ENCODE results near the gene NXN.

NXN gene

GRCh38 chr17:979539-980405, at the start of gene NXN:
TSS of gene NXN (minus strand) at chr17:979776.
- DNase-seq: no peak

GRCh38 chr17:1027044-1027443, 47.5 kb upstream of the NXN start:
- DNase-seq: no peak

DNA sequence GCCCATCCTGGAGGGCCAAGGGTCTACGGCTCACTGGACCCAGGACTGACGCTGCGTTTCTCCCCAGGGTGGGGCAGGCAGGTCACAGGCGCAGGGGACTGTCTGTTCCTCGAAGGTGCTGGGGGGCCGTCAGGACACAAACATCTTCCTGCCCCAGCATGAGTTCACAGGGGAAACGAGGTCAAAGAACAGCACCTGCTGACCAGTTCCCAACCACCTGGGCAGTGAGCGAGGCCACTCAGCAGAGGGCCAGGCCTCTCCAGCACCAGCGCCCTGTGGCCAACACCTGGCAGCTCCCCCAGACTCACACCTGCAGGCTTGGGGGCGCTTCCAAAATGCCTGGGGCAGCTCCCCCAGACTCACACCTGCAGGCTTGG, 47.0 kb upstream of the NXN start:
- no peak for DNase-seq

DNA sequence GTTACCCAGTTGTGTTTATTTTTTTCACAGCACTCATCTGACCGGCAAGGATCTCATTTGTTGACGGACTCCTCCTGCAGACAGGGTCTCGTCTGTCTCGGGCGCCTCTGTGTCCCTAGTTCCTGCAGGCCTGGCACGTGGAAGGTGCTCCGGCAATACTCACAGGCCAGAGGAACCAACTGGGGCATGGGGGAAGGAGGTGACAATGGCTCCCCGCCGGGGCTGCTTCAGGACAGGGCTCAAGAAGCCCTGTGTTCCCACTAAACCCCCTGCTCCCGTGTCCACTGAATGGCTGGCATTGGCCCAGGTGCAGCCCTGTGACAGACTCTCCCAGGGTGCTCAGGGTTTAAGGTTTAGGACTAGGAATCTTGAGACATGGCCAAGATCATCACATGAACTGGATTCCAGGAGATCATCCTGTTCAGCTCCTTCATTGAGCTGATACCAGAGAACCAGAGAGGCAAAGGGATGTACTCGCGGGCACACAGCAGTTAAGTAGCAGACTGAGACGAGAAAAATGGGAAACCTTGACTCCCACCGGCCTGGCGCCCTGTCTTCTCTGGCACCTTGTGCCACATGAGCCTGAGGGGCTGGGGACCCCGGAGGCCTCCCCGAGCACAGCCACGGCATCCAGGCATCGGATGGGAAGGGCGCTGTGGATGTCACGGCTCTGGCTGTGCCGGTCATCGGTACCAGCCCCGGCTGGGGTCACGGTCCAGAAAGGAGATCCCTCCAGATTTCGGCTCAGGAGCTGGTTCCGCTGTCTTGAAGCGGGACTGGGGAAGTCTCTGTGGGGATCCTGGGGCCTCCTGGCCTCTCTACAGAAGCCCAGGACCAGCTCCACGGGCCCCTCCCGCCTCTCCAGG, 46.4 kb upstream of the NXN start:
- no peak for DNase-seq

DNA sequence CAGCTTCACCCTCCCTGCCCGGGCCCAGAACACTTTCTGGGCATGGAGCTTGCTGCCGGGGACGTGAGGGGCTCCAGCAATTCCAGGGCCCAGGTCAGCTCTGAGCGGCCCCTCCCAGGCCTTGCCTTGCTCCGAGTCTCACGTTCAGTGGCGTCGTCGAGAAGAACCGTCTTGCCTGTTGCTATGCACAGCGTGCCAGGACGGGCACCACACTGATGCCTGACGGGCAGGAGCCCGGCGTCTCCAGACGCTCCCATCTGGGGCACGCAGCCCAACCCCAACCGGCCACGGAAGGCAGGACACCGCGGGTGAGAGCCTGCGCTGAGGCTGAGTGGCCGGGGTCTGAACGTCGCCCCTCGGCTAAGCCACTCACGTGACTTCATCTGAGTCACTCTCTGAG, 44.5 kb upstream of the NXN start:
- no peak for DNase-seq

- no peak for DNase-seq
These were observed 42.9 kb upstream of the NXN start for GRCh38 chr17:1022278-1023024.

GRCh38 chr17:1021147-1021546, 41.6 kb upstream of the NXN start:
- DNase-seq: no peak

DNA sequence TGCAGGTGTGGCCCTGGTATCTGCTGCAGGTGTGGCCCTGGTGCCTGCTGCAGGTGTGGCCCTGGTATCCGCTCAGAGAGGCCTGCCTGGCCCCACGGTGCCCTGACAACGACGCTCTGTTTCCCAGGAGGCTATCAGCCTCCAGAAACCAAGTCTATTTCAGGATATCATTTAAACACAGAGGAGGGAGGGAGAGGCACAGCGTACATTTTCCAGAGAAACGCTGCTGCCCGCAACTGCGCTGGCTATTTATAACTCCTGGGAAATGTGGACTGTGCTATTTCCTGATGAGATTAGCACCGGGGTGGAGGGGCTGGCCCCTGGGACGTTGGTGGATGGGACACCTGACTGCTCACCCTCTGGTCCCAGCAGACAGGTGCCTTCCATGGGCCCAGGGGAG, 39.9 kb upstream of the NXN start:
- DNase-seq: no peak

DNA sequence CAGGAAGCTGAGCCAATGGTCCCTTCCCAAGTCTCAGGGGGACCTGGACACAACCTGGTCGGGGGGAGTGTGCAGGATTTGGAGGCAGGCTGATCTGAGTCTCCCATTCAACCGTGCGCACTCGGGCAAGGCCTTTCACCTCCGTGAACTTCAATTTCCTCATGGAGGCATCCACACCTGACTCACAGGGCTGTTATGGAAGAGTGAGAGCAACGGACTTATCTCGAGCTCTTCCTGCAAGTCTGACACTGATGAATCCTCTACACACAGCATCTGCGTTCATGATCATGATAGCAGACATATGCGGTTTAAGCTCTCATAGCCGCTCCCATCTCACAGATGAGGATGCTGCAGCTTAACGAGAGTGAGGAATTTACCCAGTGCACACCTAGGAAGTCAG, 39.0 kb upstream of the NXN start:
- DNase-seq: no peak

- no peak for DNase-seq
These were observed 34.1 kb upstream of the NXN start for GRCh38 chr17:1013729-1014090.

GRCh38 chr17:1012823-1013728, 33.5 kb upstream of the NXN start:
- no peak for DNase-seq

DNA sequence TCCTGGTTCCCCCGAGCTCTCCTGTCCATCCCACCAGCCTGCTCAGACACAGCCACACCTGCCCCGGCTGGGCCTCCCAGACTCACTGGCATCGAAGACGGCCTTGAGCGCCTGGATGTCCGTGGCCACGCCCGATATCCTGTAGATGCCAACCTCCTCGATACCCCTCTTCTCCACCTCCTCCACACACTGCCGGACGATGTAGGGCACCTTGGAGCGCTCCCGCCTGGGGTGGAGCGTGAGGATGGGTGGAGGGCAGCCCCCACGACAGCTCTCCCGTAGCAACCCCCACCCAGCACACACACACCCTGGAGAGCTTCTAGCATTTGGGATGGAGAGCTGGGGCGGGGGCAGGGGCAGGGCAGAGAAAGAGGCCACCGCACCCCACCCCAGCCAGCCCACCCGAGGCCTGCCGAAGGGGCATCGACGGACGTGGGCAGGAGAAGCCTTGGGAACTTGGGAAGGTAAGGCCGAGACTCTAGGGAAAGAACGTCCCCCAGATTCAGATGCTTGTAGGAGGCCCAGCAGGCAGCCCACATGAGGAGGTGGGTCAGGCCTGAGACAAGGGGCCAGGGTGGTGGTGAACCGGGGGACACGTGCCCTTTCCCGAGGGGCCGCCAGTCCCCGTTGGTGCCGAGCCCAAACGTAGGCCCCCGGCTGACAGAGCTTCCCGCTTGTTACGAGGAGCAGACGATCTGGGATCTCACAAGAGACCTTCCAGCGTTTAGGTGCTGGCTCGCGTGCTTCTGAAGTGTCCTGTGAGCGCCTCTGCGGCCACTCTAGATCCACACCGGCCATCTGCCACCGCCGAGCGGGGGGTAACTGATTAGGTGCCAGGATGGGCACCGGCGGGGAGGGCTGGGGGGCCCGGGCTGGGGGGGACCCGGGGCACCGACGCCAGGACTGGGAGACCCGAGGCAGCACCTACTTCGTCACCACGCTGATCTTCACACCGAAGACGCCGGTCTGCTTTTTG, 32.5 kb upstream of the NXN start:
- no peak for DNase-seq

GRCh38 chr17:1011138-1011537, 31.6 kb upstream of the NXN start:
- DNase-seq: no peak

DNA sequence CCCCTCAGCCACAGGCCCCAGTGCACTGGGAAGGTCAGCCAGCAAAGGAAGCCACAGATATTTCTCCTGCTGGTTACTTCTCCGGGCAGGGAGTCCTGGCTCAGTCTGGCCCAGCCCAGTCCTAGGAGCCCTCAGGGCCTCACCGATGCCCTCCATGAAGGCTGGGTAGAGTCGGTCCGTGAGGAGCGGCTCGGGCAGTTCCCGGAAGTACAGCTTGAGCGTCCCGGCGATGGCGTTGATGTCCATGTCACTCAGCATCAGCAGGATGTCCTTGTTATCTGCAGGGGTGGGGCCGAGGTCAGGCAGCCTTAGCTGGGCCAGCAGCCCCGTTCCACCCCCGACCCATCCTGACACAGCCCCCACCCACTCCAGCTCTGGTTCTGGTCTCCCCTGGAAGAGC, 31.0 kb upstream of the NXN start:
- no peak for DNase-seq

DNA sequence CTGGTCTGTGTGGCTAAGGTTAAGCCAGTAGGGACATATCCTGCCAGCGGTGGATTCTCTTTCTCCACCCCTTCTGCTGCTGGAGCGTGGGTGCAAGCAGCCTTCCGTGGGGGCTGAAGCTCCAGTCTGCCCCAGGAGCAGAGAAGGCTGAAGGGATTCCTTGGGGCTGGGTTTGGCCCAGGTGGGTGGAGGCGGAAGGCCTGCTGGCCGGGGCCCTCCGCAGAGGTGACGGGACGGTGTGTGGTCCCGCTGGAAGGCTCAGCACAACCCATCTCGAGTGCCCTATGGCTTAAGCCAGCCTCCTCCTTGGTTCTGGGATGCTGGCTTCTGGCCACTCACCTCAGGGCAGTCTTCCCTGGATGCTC, 30.5 kb upstream of the NXN start:
- no peak for DNase-seq

GRCh38 chr17:1009229-1010085, 29.9 kb upstream of the NXN start:
- no peak for DNase-seq

DNA sequence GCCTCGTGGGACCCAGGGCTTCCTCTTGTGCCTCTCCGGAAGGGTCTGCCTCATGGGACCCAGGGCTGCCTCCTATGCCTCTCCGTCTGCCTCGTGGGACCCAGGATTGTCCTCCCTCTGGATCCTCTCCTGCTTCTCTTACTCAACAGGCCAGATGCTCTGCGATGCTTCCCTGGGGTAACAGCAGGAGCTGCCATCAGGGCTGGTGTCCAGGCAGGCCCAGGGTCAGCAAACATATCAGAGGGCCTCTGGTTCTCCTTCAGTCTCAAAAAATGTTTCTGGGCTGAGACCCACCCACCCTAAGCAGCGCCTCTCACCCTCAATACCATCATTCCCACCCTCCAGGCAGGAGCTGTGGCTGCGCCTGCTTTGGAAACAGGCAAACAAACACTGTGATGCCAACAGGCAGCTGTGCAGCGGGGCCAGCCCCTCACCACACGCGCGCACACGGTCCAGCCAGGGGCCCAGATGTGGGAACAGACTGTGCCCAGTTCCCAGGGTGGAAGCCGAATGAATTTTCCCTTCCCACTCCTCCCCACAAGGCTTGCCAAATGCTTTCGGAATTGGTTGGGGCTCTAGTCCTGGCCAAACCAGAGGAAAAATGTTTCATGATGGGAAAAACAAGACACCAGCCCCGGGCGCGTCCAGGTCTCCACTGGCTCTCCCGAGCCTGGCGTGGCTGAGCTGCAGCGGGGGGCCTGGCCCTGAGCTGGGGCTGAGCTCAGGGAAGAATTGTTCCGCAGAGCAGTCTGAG, 28.6 kb upstream of the NXN start:
- DNase-seq: no peak

GRCh38 chr17:1007310-1008007, 27.9 kb upstream of the NXN start:
- DNase-seq: no peak

DNA sequence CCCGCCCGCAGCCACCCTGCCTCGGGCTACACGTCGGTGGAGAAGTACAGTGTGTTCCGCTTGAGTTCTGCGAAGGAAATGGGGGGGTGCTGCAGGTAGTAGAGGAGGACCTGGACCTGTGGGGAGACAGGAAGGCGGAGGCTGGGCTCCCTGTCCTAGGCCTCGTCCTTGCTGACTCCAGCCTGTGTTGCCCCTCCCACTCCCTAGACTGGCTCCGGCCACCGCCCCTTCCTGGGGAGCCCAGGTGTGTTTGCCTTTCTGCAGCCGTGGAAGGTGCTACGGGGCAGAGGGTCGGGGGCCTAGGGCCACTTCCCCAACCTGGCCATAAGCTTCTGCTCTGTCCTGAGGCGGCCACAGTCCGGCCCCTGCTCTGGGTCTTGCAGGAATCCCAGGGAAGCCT, 26.5 kb upstream of the NXN start:
- no peak for DNase-seq

All from NCI-H187 treated with DMSO at 0.1 percent for 48 hours (cell line).